ENCODE results near the gene CEP295NL.

CEP295NL gene

GRCh38 chr17:78862073-78863023, 40.7 kb downstream of the CEP295NL start:
- no peak for DNase-seq

DNA sequence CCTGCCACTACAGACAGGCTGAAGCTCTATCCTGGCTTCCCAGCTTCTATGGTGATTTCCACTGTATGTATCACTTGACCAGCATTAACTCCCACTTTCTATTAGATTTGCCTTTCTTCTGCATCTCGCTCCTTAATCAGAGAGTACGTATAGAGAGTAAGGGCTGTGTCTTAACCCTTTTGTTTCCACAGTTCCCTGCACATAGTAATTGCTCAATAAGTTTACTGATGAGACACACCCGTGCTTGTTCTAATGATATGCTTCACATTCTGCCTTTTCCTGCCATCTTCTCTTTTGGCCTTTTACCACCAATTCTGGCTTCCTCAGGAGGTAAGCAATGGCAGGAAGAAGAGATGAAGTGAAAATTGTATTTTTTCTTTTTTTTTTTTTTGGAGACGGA, 41.8 kb downstream of the CEP295NL start:
- DNase-seq = no peak

DNA sequence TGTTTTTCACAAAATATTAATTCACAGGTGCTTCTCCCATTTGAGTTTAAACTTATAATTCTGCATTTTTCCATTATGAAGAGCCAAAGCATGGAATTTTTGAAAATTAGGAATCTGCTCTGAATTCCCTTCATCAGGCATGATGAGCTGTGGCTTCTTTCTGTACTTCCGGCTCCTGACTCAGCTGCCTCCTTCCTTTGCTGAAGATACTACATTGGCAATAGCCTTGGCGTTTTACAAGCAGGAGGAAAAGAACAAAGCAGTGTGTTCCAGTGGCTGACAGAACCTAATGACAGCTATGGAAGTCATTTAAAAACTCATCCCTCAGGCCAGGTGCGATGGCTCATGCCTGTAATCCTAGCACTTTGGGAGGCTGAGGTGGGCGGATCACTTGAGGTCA, 44.0 kb downstream of the CEP295NL start:
- no peak for DNase-seq

GRCh38 chr17:78857266-78857665, 45.7 kb downstream of the CEP295NL start:
- no peak for DNase-seq

- DNase-seq = no peak
Measured at GRCh38 chr17:78855561-78856165, 47.3 kb downstream of the CEP295NL start.

GRCh38 chr17:78854508-78854907, 48.5 kb downstream of the CEP295NL start:
- DNase-seq = no peak

DNA sequence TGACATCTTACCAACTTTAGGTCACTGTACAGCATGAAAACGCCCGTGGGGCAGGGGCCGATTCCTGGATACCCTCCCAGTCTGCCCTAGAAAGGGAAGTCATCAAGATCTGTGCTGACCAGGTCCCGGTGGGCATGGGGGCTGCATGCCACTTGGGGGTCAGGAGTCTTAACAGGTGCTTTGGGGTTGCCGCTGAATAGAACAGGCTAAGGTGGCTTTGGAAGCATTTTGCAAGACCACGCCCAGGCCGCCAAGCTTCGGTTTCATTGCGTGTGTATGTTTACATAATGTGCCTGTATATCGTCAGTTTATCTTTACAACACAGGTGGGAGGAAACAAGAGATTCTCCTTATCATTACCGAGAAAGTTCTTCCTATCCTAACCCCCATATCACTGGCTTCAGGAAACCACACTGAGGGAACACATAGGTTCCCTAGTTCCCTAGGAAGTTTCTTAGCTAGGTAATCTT, 49.0 kb downstream of the CEP295NL start:
- DNase-seq = no peak

DNA sequence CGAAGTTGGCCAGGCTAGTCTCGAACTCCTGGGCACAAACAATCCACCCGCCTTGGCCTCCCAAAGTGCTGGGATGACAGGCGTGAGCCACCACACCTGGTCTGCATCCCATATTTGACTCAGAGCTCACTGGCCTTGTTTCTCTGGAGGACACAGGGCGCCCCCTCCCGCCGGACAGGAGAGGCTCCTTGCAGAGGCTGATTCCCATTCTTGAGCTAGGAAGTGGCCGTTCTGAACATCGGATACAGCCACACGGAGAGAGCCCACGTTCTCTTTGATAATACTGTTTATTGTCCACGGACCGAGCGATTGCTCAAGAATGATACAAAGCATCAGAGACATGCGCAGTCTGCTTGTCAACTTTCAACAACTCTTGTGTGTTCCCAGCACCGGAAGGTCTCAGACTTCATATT, 50.3 kb downstream of the CEP295NL start:
- no peak for DNase-seq

- no peak for DNase-seq
Measured at GRCh38 chr17:78849026-78849425, 54.0 kb downstream of the CEP295NL start.

DNA sequence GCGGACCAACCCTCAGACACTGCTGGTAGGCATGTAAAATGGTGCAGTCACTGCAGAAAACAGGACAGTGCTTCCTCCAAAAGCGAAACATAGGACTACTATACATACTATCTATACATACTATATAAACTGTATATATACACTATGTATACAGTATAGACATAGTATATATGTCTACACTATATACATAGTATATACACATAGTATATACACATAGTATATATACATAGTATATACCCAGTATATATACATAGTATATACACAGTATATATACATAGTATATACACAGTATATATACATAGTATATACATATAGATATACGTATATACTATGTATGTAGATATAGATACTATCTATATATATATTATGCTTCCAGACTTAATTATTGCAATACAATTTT, 55.9 kb downstream of the CEP295NL start:
- no peak for DNase-seq

DNA sequence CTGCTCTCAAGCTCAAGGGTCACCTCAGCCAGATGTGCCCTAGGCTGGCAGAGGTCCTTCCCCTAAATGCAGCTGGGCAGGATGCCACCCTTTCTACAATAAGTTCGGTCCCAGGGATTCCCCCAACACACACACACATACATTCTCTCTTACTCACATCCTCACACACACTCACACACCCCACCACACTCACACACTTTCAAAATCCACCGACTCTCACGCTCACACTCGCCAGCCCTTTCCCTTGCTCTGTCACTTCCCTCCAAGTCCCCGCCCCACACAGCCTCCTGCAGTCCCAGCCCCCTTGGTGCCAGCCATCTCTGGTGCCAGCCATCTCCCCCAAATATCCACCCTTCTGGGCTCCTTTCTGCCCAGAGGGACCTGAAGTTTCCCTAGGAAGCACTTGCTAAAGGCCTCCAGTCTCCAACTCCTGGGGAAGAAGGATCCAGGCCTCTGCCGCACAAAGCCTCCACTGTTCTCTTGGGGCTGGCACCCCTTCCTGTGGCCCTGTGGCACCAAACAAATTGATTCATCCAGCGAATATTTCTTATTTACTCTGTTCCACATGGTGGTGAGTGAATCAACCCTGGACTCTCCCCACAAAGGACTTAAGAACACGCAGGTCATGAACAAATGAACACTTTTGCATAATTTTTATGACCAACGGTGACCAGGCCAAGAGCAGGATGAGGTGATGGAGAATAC, 58.5 kb downstream of the CEP295NL start:
- no peak for DNase-seq

DNA sequence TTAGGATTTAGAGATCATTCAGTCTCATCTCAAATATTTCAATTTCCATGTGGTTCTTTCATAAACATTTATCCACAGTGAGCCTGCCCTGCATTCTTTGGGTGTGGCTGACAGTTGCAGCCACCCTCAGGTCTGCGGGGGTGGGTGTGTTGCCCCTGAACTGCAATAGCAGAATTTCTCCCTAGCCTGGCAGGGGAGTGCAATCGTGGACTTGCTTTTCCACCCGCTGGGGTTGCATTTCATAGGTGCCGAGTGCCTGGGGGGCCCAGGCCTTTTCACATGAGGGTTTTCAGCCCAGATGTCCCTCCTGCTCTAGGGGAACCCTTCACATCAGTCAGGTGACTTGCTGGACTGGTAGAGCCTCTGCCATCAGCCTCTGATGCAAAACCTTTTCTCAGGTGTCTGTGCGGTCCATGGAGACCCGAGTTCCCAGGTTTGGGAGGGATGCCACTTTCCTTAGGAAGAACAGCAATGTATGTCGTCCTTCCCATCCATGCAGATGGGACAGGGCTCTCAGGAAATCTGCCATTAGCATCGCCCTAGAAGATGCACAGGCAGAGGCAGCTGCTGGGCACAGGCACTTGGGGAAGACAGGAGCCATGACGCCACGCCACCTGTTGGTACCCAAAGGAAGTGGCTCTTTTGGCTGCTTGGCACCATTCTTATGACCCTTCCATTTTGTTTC, 60.0 kb downstream of the CEP295NL start:
- no peak for DNase-seq

GRCh38 chr17:78840780-78841611, 62.0 kb downstream of the CEP295NL start, which contains the start of gene USP36:
USP36 (minus strand) TSS chr17:78840814; CDS start chr17:78836363, 4,451 bp downstream.
- DNase-seq = peak; percentile 96
